ENCODE results near the gene AGAP1.

GRCh38 chr2:235583144-235583543, 89.3 kb downstream of the AGAP1 start:
- no peak for TF ChIP-seq POLR2AphosphoS5 (IDR thresholded peaks at IDR 0.05)
- no peak for TF ChIP-seq CTCF (IDR thresholded peaks at IDR 0.05; ENCODE audit: poor library complexity, severe bottlenecking)
- no peak for TF ChIP-seq REST (IDR thresholded peaks at IDR 0.05; ENCODE audit: borderline replicate concordance)
- TF ChIP-seq EP300 (conservative IDR thresholded peaks at IDR 0.05; ENCODE audit: poor library complexity, severe bottlenecking), result no peak
- no peak for TF ChIP-seq RAD21 (conservative IDR thresholded peaks at IDR 0.05)
- TF ChIP-seq MXI1 (conservative IDR thresholded peaks at IDR 0.05; ENCODE audit: poor library complexity, severe bottlenecking), result no peak
- no peak for TF ChIP-seq EZH2 (IDR thresholded peaks at IDR 0.05; ENCODE audit: borderline replicate concordance, insufficient read depth, low read length, poor library complexity, severe bottlenecking)

Measured in neural cell (in vitro differentiated cells).